ENCODE measurements around the gene ATP5F1D.

The ATP5F1D gene

DNA sequence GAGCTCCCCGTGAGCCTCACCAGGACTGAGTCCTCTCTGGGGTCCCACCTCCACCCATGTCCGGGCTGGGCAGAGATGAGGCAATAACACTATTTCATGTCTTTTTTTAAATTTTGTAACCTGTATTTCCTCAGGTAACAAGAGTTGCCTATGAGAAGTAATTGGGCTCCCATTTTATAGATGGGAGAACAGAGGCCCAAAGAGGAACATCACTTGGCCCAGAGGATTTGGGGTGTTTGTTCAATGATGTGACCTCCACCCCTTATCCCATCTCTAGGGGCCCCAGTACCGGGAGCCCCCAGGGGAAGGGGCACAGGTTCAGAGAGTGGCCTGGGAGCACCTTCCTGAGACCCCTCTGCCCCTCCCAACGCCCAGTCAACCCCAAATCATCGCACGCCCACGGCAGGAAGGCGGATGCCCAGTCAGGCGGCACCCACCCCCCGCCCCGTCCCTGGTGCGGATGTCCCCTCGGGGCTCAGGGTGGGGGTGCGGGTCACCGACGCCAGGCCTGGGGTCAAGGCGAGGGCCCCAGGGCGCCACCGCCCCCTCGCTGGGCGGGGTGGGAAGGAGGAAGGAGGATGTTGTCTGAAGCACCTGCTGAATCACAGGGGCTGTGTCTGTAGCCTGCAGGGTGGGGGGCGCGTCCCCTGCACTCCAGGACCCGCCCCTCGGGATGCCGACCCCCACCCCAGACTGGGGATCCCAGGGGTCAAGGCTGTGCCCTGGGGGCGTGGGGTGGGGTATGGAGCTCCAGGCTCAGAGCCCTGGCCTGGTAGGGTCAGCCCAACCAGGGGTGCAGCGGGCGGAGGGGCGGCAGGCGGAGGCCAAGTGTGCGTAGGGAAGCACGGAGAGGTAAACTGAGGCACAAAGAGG lies 18.6 kb downstream of the ATP5F1D start:
- DNase-seq = no peak

- peak; percentile 89 for DNase-seq
Observed at GRCh38 chr19:1260749-1261537, 19.4 kb downstream of the ATP5F1D start.

GRCh38 chr19:1261538-1261797 lies 19.9 kb downstream of the ATP5F1D start:
- no peak for DNase-seq

DNA sequence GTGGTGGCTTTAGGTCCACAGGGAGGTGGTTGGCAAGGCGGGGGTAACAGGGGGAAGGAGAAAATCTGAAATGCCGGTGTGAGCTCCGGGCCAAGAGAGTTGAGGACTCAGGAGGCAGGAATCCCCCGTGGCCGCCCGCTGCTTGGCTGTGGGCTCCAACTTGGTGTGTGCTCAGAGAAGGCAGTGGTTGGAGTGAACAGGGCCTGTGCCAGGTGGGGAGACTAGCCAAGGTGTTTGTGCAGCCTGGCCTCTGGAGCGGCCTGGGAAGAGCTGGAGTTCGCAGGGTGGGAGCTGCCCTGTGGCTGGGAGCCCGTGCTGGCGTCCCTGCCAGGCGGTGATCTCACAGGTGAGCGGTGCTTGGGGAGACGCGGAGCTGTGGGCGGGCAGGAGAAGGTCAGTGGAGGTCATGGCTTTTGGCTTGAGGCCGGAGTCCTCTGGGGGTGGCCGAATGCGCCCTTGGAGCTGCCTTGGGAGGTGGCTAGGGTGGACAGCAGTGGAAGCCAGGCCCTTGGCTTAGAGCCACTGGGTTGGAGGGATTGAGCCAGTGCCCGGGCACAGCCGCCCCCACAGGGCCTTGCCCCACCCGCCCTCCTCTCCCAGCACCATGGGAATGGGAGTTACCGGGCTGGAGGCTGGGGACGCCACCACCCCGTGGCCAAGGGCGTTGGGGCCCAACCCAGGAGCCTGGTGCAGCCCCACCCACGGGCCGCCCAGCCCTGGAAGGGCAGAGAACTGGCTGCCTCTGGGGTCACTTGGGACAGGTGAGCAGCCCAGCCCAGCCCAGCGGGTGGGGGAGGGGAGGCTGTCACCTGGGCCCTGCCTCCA lies 20.5 kb downstream of the ATP5F1D start:
- no peak for DNase-seq

GRCh38 chr19:1262623-1263123 lies 21.1 kb downstream of the ATP5F1D start:
- no peak for DNase-seq

DNA sequence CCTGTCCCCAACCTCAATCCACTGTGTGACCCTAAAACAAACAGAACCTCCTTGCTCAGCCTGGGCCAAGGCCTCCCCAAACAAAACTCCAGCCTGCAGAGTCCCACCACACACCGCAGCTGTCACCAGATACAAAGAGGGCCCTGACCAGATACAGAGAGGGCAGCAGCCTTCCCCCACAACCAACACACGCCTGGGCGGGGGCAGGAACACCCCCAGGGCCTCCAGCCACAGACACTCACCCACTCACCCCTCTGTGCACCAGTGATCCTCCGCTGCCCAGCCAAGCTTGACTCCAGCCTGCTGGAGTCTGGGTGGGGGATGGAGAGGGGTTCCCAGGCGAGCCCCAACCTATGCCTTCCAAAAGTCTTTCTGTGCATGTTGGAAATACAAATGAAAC lies 21.6 kb downstream of the ATP5F1D start:
- no peak for DNase-seq

- no peak for DNase-seq
Observed at GRCh38 chr19:1264801-1265614, 23.5 kb downstream of the ATP5F1D start.

DNA sequence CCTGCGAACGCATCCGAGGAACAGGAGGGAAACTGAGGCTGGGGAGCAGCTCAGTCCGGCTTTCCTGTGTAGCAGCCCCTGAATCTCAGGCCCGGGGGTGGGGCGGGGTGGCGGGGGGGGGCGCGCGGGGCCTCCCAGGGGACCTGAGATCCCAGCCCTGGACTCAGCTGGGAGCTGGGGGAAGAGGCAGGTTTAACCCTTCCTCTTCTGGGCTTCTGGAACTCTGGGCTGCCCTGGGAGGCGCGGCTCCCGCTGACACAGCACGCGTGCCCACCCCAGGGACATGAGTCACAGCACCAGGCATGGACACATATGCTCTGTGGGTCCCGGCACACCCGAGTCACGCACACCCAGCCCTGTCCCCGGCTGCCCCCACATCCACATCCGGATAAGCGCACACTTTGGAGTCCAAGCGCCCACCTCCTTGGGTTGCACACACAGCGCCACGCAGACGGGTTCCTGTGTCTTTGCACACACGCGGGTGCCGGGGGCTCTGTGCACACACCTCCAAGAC lies 24.1 kb downstream of the ATP5F1D start:
- DNase-seq = no peak

GRCh38 chr19:1266129-1266915 lies 24.8 kb downstream of the ATP5F1D start:
- no peak for DNase-seq

- DNase-seq = no peak
Observed at GRCh38 chr19:1266916-1267476, 25.4 kb downstream of the ATP5F1D start.

GRCh38 chr19:1267477-1268225 lies 26.1 kb downstream of the ATP5F1D start:
- DNase-seq = no peak

GRCh38 chr19:1268226-1269064 lies 26.9 kb downstream of the ATP5F1D start:
- no peak for DNase-seq

DNA sequence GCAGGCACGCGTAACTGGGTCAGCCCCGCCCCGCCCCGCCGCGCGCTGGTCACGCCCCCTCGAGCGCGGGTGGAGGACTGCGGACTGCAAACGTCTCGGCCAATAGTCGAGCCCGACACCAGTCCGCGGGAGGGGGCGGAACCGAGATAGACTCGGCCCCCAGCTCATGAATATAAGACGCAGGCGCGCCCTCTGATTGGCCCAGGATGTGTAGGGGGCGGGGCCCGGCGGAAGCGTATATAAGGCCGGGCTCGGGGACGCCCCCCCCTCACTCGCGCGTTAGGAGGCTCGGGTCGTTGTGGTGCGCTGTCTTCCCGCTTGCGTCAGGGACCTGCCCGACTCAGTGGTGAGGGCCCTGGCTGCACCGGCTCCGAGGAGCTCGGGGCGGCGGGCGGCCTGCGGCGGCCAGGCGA lies 27.5 kb downstream of the ATP5F1D start, which contains the start of gene CIRBP:
Gene CIRBP (plus strand): TSS at position 268 of the 413 bp plus-strand sequence. CDS start 1,602 bp downstream, outside the sequence.
- peak; percentile 96 for DNase-seq

DNA sequence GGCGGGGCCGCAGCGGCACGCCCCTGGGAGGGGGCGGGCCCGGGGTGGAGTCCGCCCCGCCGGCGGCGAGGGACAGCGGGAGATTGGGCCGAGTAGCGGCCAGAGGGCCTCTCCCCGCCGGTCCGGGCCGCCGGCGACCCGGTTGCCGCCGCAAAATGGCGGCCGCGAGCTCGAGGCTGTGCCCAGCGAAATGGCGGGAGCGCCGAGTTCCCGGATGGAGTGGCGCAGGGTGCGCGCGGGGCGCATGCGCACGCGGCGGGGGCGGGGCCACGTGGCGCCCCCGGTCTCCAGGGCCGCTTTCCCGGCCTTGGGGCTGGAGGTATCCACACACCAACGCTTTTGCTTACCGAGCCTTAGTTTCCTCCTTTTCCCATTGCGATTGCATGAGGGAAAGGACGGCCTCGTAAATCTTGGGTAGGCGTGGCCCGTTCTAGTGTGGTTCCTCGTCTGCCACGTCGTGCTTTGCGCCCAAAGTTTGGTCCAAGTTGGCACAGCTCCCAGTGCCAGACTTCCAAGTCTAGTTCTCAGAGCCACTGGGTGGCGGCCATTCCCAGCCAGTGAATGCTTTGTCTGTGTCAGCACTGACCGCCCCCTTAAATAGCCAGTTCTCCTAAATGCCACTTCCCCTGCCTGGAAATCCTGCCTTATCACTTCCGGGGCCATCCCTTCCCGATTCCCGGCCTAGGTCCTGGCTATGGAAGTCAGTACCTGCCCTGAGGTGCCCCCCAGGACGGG lies 28.1 kb downstream of the ATP5F1D start:
- peak; percentile 71 for DNase-seq

DNA sequence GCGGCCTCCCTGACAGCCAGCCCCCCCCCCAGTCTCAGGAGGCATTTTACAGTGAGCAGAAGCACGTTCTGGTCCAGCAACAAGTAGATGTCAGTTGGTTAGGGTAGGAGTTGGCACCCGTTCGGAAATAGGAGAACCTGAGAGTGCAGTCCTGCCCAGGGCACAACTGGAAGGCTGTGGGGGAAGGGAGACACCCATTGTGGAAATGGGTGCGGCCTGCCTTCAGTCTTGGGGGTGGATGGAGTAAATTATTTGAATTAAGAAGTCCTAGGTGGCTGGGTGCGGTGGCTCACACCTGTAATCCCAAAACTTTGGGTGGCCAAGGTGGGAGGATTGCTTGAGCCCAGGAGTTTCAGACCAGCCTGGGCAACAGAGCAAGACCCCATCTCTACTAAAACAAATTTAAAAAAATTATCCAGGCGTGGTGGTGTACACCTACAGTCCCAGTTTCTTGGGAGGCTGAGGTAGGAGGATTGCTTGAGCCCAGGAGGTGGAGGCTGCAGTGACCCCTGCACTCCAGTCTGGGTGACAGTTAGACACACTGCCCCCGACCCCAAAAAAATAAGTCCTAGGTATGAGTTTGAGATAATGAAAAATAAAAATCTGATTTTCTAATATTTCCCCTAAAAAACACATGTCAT lies 28.8 kb downstream of the ATP5F1D start:
- no peak for DNase-seq

DNA sequence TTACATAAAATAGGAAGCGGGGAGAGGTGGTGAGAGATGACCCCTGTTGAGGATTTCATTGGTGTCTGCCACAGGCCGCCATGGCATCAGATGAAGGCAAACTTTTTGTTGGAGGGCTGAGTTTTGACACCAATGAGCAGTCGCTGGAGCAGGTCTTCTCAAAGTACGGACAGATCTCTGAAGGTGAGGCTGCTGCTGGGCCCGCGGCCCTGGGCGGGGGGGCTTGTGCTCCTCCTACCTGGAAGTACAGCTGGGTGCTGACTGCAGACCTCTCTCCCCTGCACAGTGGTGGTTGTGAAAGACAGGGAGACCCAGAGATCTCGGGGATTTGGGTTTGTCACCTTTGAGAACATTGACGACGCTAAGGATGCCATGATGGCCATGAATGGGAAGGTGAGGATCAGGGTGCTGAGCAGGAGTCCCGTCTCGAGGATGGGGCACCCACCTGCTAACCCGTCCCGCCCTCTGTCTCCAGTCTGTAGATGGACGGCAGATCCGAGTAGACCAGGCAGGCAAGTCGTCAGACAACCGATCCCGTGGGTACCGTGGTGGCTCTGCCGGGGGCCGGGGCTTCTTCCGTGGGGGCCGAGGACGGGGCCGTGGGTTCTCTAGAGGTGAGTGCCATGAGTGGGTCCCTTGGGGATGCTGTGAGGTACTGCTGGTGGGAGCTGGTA lies 29.4 kb downstream of the ATP5F1D start:
- no peak for DNase-seq

Measured in NCI-H2107 (cell line).